GM23338 (cell line): ENCODE data around the gene SLC35F4. TPM values are rescaled to one million over a fixed set of nuclear protein-coding genes. Genes with fewer than 3 reads are reported as not detected.

Experiments
- ATAC-seq: fragments of 200-7000 bp; cut with Tn5 transposase; 3 replicates; pipeline ENCODE4 v1.9.1; 2020
- DNase-seq: peaks from one replicate; pipeline ENCODE4 v3.0.0-alpha.2; 2015; ENCODE audit warnings: low spot score
- H2AFZ ChIP-seq: fragments of 200-600 bp; sonication (generic); 2 replicates; pipeline ENCODE4 v1.8.0; 2016; ENCODE audit warnings: antibody characterized with exemption, mild to moderate bottlenecking, moderate library complexity
- H3F3A ChIP-seq: fragments of 200-600 bp; sonication (generic); replicated peaks from 2 replicates; pipeline ENCODE4 v1.8.0; 2017; ENCODE audit warnings: antibody characterized with exemption, mixed run types, low read depth
- H3K27ac ChIP-seq: fragments of 200-600 bp; sonication (generic); 2 replicates; pipeline ENCODE4 v1.6.1; 2016; ENCODE audit warnings: low read depth
- H3K27me3 ChIP-seq: fragments of 200-600 bp; sonication (generic); 2 replicates; pipeline ENCODE4 v1.8.0; 2016; ENCODE audit warnings: mild to moderate bottlenecking, mixed run types, moderate library complexity; ENCODE audit not compliant: insufficient read depth
- H3K36me3 ChIP-seq: fragments of 200-600 bp; sonication (generic); 2 replicates; pipeline ENCODE4 v1.8.0; 2016; ENCODE audit warnings: mild to moderate bottlenecking; ENCODE audit not compliant: insufficient read depth
- H3K4me1 ChIP-seq: fragments of 200-600 bp; sonication (generic); 2 replicates; pipeline ENCODE4 v1.8.0; 2016; ENCODE audit warnings: mild to moderate bottlenecking, moderate library complexity; ENCODE audit not compliant: insufficient read depth
- H3K4me2 ChIP-seq: fragments of 200-600 bp; sonication (generic); 2 replicates; pipeline ENCODE4 v1.7.1; 2017; ENCODE audit warnings: mixed run types
- H3K4me3 ChIP-seq: fragments of 200-600 bp; sonication (generic); 2 replicates; pipeline ENCODE4 v1.6.1; 2016; ENCODE audit warnings: mixed run types
- H3K79me2 ChIP-seq: fragments of 200-600 bp; sonication (generic); replicated peaks from 2 replicates; pipeline ENCODE4 v1.8.0; 2017; ENCODE audit warnings: mild to moderate bottlenecking; ENCODE audit not compliant: insufficient read depth
- H3K9me2 ChIP-seq: fragments of 200-600 bp; sonication (generic); 2 replicates; pipeline ENCODE4 v1.8.0; 2017; ENCODE audit not compliant: insufficient read depth
- H4K20me1 ChIP-seq: fragments of 200-600 bp; sonication (generic); replicated peaks from 2 replicates; pipeline ENCODE4 v1.8.0; 2017; ENCODE audit warnings: mild to moderate bottlenecking; ENCODE audit not compliant: insufficient read depth
- H3K27ac Mint-ChIP-seq: 2 replicates; pipeline ENCODE4 v1.8.0; 2020; ENCODE audit warnings: inconsistent platforms, mild to moderate bottlenecking, moderate library complexity, mixed read lengths
- H3K27me3 Mint-ChIP-seq: 3 replicates; pipeline ENCODE4 v1.8.0; 2022; ENCODE audit warnings: low read depth, mild to moderate bottlenecking, moderate library complexity, mixed read lengths, inconsistent platforms; ENCODE audit not compliant: insufficient read depth, poor library complexity
- H3K36me3 Mint-ChIP-seq: 3 replicates; pipeline ENCODE4 v1.8.0; 2021; ENCODE audit warnings: low read depth, mild to moderate bottlenecking, inconsistent platforms, moderate library complexity, mixed read lengths
- H3K4me1 Mint-ChIP-seq: 3 replicates; pipeline ENCODE4 v1.8.0; 2020; ENCODE audit warnings: mild to moderate bottlenecking, inconsistent platforms, mixed read lengths
- H3K4me3 Mint-ChIP-seq: 3 replicates; pipeline ENCODE4 v1.8.0; 2021; ENCODE audit warnings: moderate library complexity, mild to moderate bottlenecking, inconsistent platforms, mixed read lengths
- H3K9me3 Mint-ChIP-seq: 3 replicates; pipeline ENCODE4 v1.8.0; 2020; ENCODE audit warnings: moderate library complexity, mild to moderate bottlenecking, inconsistent platforms, mixed read lengths
- CREB1 ChIP-seq: fragments of 250-450 bp; sonication (Bioruptor Pico); IDR thresholded peaks from 2 replicates; pipeline ENCODE4 v1.5.0; 2020; ENCODE audit warnings: low read depth, mild to moderate bottlenecking, moderate library complexity
- CTCF ChIP-seq, 2 experiments: fragments of 200-600 bp in 1 of 2; sonication (generic) in 1 of 2; conservative IDR thresholded peaks; 2 replicates each; pipeline versions ENCODE4 v1.5.1 to v1.6.1; 2016 to 2017; ENCODE audit warnings: antibody characterized with exemption in 2 of 2, low read depth in 2 of 2, mild to moderate bottlenecking in 2 of 2, moderate library complexity in 1 of 2
- ETS1 ChIP-seq: IDR thresholded peaks from 2 replicates; pipeline ENCODE4 v1.6.1; 2016; ENCODE audit warnings: antibody characterized with exemption
- EZH2 ChIP-seq: fragments of 200-600 bp; sonication (generic); IDR thresholded peaks from one replicate; pipeline ENCODE4 v1.8.0; 2017; ENCODE audit warnings: antibody characterized with exemption, mild to moderate bottlenecking, low read depth; ENCODE audit not compliant: unreplicated experiment
- EZH2phosphoT487 ChIP-seq: fragments of 200-600 bp; sonication (generic); IDR thresholded peaks from one replicate; pipeline ENCODE4 v1.8.1; 2018; ENCODE audit warnings: antibody characterized with exemption; ENCODE audit not compliant: unreplicated experiment
- JUNB ChIP-seq: IDR thresholded peaks from one replicate; pipeline ENCODE4 v1.6.1; 2016; ENCODE audit warnings: antibody characterized with exemption; ENCODE audit not compliant: unreplicated experiment
- NANOG ChIP-seq: IDR thresholded peaks from 2 replicates; pipeline ENCODE4 v1.6.1; 2016; ENCODE audit warnings: antibody characterized with exemption, borderline replicate concordance
- POLR2AphosphoS5 ChIP-seq: IDR thresholded peaks from 2 replicates; pipeline ENCODE4 v1.6.1; 2016; ENCODE audit warnings: antibody characterized with exemption, low read depth
- REST ChIP-seq: IDR thresholded peaks from one replicate; pipeline ENCODE4 v1.6.1; 2018; ENCODE audit warnings: antibody characterized with exemption; ENCODE audit not compliant: unreplicated experiment
- STAT1 ChIP-seq: IDR thresholded peaks from one replicate; pipeline ENCODE4 v1.6.1; 2016; ENCODE audit warnings: antibody characterized with exemption; ENCODE audit not compliant: unreplicated experiment
- ZNF114 ChIP-seq: fragments of 250-450 bp; sonication (Bioruptor Pico); IDR thresholded peaks from 2 replicates; pipeline ENCODE4 v1.5.0; 2020; ENCODE audit warnings: mild to moderate bottlenecking, moderate library complexity
- ZNF331 ChIP-seq: fragments of 250-450 bp; sonication (Bioruptor Pico); IDR thresholded peaks from 2 replicates; pipeline ENCODE4 v1.5.0; 2020; ENCODE audit warnings: low read depth, mild to moderate bottlenecking, moderate library complexity
- ZNF462 ChIP-seq: fragments of 250-450 bp; sonication (Bioruptor Pico); IDR thresholded peaks from 2 replicates; pipeline ENCODE4 v1.5.0; 2020; ENCODE audit warnings: mild to moderate bottlenecking, moderate library complexity
- polyA plus RNA-seq: library from polyadenylated mRNA; unstranded; fragments of >200 nt; fragmentation: Nextera tagmentation; extraction: Ambion mirVana; gene quantifications from 2 replicates; pipeline ENCODE4 v1.2.1, GENCODE V29; 2016
- total RNA-seq: library from RNA; depleted of rRNA; stranded (reverse); fragments of >200 nt; shearing (Covaris generic); gene quantifications from 2 replicates; pipeline ENCODE4 v1.2.3, GENCODE V29; 2014

SLC35F4 gene
- total and polyA plus RNA-seq, 2 experiments from 2014 or later, result 0.10 TPM; not detected in 1

GRCh38 chr14:57846596-57846995 lies 19.3 kb downstream of the SLC35F4 start:
- H3K27ac ChIP-seq, result no peak overlapping the region
- no peaks in the 10 kb centered on the region for H3K27me3 ChIP-seq
- H2AFZ ChIP-seq, result no peak overlapping the region
- no peaks in the 10 kb centered on the region for H3K9me3 Mint-ChIP-seq
- no peaks in the 10 kb centered on the region for H3K4me1 ChIP-seq
- no peak overlapping the region for H3K4me2 ChIP-seq
- no peaks in the 10 kb centered on the region; the same call in 1 of the 2 replicates for H3K9me2 ChIP-seq
- no peaks in the 10 kb centered on the region for H3K27me3 Mint-ChIP-seq
- no peaks in the 10 kb centered on the region for H3K36me3 Mint-ChIP-seq
- H3K79me2 ChIP-seq, result no peaks in the 10 kb centered on the region
- no peak overlapping the region for H3K27ac Mint-ChIP-seq
- TF ChIP-seq ETS1 (no peak), STAT1 (no peak), EZH2phosphoT487 (no peak), CREB1 (no peak), CTCF (conservative IDR thresholded peaks at IDR 0.05; ENCODE audit: low read depth in 2 of 2) (no peak), NANOG (no peak), EZH2 (no peak), POLR2AphosphoS5 (no peak), ZNF331 (no peak), JUNB (no peak), REST (no peak), ZNF114 (CRISPR knock-in tag) (no peak), ZNF462 (CRISPR knock-in tag) (no peak)
- H3K4me3 ChIP-seq, result no peak overlapping the region
- no peaks in the 10 kb centered on the region for H3K36me3 ChIP-seq
- H4K20me1 ChIP-seq, result no peaks in the 10 kb centered on the region
- ATAC-seq (no peak), DNase-seq (no peak)
- no peak overlapping the region for H3K4me3 Mint-ChIP-seq
- peaks cover 5% of the 10 kb centered on the region; the same call in 2 of the 3 replicates for H3K4me1 Mint-ChIP-seq
- H3F3A ChIP-seq, result no peaks in the 10 kb centered on the region
